A673 (cell line): ENCODE measurements around the gene RNPEP.

Source experiments
- EZH2 ChIP-seq: fragments of 200-600 bp; sonication (generic); IDR thresholded peaks from 2 replicates; pipeline ENCODE4 v1.6.1; 2017; ENCODE audit warnings: borderline replicate concordance, low read depth, mild to moderate bottlenecking, mixed read lengths, antibody characterized with exemption, low read length; ENCODE audit not compliant: poor library complexity, severe bottlenecking
- TF ChIP-seq, protein P1 (sequence below): fragments of 300-800, 200-600 bp; sonication (generic); conservative IDR thresholded peaks from 2 replicates; pipeline ENCODE4 v1.5.1; 2017; ENCODE audit warnings: low read depth, mild to moderate bottlenecking, antibody characterized with exemption, low read length, moderate library complexity, mixed read lengths

DNA sequence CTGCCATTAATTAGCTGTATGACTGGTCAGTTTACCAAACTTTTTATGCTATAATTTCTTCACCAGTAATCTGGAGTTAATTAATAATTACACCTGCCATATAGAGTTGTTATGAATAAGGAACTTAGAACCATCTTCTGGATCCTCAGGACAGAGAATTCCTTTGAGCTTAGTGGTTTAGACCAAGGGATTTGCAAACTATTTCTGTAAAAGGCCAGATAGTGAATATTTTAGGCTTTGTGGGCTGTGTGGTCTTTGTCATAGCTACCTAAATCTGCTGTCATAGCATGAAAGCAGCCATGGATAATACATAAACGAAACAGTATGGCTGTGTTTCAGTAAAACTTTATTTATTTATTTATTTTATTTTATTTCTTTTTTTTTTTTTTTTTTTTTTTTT, 18.2 kb upstream of the RNPEP start:
- TF ChIP-seq, protein P1, sequence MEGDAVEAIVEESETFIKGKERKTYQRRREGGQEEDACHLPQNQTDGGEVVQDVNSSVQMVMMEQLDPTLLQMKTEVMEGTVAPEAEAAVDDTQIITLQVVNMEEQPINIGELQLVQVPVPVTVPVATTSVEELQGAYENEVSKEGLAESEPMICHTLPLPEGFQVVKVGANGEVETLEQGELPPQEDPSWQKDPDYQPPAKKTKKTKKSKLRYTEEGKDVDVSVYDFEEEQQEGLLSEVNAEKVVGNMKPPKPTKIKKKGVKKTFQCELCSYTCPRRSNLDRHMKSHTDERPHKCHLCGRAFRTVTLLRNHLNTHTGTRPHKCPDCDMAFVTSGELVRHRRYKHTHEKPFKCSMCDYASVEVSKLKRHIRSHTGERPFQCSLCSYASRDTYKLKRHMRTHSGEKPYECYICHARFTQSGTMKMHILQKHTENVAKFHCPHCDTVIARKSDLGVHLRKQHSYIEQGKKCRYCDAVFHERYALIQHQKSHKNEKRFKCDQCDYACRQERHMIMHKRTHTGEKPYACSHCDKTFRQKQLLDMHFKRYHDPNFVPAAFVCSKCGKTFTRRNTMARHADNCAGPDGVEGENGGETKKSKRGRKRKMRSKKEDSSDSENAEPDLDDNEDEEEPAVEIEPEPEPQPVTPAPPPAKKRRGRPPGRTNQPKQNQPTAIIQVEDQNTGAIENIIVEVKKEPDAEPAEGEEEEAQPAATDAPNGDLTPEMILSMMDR = no peak
- TF ChIP-seq EZH2 = no peak
